GM04503 (cell line): ENCODE results near the gene GSN.

Source experiments
- DNase-seq: peaks from one replicate; pipeline ENCODE4 v3.0.0-alpha.2; 2012; ENCODE audit warnings: low read depth

GSN gene

DNA sequence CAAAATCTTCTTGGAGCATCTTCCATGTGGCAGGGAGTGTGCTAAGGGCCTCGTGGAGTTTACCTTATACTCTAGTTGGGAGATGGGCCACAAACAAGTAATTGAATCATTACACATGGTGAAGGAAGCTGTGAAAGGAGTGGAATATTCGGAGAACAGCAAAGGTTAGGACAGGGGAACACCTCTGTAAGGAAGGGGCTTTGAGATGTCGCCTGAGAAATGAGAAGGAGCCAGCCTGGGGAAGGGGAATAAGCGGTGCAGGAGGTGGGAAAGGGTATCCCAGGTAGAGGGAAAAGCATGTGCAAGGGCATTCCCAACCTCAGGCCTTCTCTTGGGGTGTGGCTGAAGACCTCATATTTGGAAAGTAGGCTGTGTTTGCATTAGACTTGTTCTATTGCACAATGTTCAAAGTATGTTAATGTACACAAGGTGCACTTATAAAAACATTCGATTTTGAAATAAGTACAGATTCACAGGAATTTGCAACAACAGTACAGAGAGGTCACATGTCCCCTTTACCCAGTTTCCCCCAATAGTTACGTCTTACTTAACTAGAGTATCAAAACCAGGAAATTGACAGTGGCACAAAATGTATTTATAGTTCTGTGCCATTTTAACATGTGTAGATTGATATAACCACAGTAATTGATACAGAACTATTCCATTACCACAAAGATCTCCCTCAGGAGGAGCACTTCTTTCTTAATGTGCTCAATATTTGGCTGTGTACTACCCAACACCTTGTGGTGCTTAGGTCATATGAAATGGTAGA, 104.5 kb downstream of the GSN start:
- no peak for DNase-seq

DNA sequence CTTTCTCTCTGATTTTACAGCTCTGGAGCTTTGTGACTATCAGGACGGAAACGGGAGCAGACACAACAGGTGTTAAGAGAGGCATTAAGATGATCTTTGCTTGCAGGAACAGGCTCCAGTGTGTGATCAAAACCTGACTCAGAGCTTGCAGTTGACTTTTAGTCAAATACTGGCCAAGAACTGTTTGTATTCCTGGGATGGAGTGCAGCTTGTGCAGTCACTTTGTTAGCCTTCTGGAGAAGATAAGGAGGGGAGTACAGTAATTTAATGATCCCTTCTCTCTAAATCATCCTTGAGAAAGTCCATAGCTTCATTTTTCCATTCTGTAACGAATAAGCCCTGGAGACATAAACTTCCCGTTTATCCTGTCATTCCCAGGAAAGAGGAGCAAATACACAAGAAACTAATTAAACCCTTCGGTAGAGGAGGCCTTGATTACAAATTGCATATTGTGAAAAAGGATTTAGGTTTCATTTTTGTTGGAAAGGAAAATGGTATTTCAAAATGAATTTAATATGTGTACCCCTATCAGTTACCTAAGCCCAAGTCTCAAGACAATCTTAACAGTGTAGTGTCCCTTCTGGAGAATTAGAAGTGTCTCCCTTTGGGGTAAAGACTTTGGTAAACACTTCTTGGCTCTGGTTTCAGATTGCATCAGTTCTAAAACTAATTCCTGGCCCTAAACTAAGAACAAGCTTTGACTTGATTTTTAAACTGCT, 105.2 kb downstream of the GSN start:
- DNase-seq = no peak

DNA sequence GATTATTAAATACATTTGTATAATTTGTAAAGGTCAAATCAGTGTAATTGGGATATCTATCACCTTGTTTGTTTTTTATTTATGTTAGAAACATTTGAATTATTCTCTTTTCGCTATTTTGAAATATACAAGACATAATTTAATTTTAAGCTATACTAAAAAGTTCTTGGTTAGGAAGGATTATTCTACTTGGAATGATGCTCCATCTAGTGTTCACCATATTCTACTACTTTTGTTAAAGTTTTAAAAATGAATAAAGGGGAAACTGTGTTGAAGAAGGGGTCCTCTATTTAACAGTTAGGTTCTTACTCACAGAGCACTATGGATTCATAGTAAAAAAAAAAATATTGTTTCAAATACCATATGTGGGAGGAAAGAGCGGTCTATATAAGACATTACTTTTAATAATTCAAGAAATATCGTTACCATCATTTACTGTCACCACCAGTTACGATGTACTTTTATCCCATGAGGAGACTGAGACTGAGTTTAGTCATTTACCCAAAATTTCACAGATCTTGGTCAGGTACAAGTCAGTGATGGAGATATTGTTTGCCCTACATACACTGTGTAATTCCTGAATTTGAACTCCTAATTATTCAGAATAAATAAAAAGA, 108.4 kb downstream of the GSN start:
- DNase-seq = no peak

DNA sequence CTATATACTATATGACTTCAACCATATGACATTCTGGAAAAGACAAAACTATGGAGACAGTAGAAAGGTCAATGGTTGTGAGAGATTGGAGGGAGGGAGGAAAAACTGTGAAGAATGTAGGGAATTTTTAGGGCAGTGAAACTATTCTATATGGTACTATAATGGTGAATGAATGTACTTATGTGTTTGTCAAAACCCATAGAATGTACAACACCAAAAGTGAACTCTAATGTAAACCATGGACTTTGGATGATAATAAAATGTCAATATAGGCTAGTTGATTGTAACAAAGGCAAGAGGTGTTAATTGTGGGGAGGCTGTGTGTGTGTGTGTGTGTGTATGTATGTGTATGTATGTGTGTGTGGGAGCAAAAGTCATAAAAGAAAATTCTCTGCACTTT, 112.9 kb downstream of the GSN start:
- no peak for DNase-seq
